Right atrium auricular region (tissue), 2 donors: ENCODE results near the gene SNHG17. TPM values are rescaled to one million over a fixed set of nuclear protein-coding genes. Genes with fewer than 3 reads are reported as not detected.

Source experiments
- DNase-seq: peaks from one replicate; pipeline ENCODE4 v3.0.0-alpha.2; 2019; ENCODE audit warnings: low spot score
- H3K27ac ChIP-seq, 2 donors: fragments of 200-600 bp; sonication (generic); 1 replicate in 1 of 2; 2 replicates in 1 of 2; pipeline ENCODE4 v1.5.1; 2016 to 2019
- H3K27me3 ChIP-seq, 2 donors: fragments of 200-600 bp; sonication (generic); one replicate each; pipeline versions ENCODE4 v1.5.1 to v1.6.0; 2017 to 2019
- H3K36me3 ChIP-seq: fragments of 200-600 bp; sonication (generic); one replicate; pipeline ENCODE4 v1.5.1; 2016
- H3K4me1 ChIP-seq, 2 donors: fragments of 200-600 bp; sonication (generic); one replicate each; pipeline versions ENCODE4 v1.5.1 to v1.6.0; 2017 to 2019
- H3K4me3 ChIP-seq, 2 donors: fragments of 200-600 bp; sonication (generic); 1 replicate in 1 of 2; 2 replicates in 1 of 2; pipeline ENCODE4 v1.5.1; 2017 to 2019; ENCODE audit warnings: mild to moderate bottlenecking in 1 of 2, moderate library complexity in 1 of 2
- H3K9me3 ChIP-seq, 2 donors: fragments of 200-600 bp; sonication (generic); one replicate each; pipeline ENCODE4 v1.5.1; 2019
- CTCF ChIP-seq, 2 donors: fragments of 200-600 bp; sonication (generic); IDR thresholded peaks; one replicate each; pipeline ENCODE4 v1.5.1; 2019; ENCODE audit warnings: antibody characterized with exemption in 2 of 2
- total RNA-seq, 2 donors: library from RNA; depleted of rRNA; stranded (reverse); fragments of >200 nt; gene quantifications; one replicate each; pipeline ENCODE4 v1.1.0, GENCODE V29; 2016

The SNHG17 gene
- total RNA-seq, 2 donors from 2014 or later: 5.3 to 10.6 TPM

- DNase-seq: no peak
- Histone ChIP-seq H3K9me3 (no peaks in the 10 kb centered on the region), H3K4me3 (no peak overlapping the region), H3K27ac (peak overlapping the region in 1 of 2 donors; percentile 6), H3K36me3 (no peaks in the 10 kb centered on the region), H3K4me1 (no peaks in the 10 kb centered on the region), H3K27me3 (no peaks in the 10 kb centered on the region)
- TF ChIP-seq CTCF (IDR thresholded peaks at IDR 0.05): no peak
These were observed 40.0 kb downstream of the SNHG17 start for GRCh38 chr20:38395165-38395564.

GRCh38 chr20:38393259-38393658 is 41.9 kb downstream of the SNHG17 start:
- DNase-seq: no peak
- no peaks in the 10 kb centered on the region for H3K36me3 ChIP-seq

GRCh38 chr20:38392356-38392755 is 42.8 kb downstream of the SNHG17 start:
- Histone ChIP-seq H3K27me3 (no peaks in the 10 kb centered on the region), H3K4me3 (no peak overlapping the region), H3K4me1 (no peaks in the 10 kb centered on the region), H3K27ac (no peak overlapping the region), H3K9me3 (no peaks in the 10 kb centered on the region), H3K36me3 (no peaks in the 10 kb centered on the region)
- TF ChIP-seq CTCF (IDR thresholded peaks at IDR 0.05): no peak
- no peak for DNase-seq

More at GRCh38 chr20:38393259-38393658, 41.9 kb downstream of the SNHG17 start:
- H3K27me3 ChIP-seq: no peaks in the 10 kb centered on the region
- no peaks in the 10 kb centered on the region for H3K4me1 ChIP-seq
- no peak overlapping the region for H3K4me3 ChIP-seq
- no peak overlapping the region for H3K27ac ChIP-seq
- TF ChIP-seq CTCF (IDR thresholded peaks at IDR 0.05): no peak
- no peaks in the 10 kb centered on the region for H3K9me3 ChIP-seq

- Histone ChIP-seq H3K4me3 (no peak overlapping the region), H3K9me3 (no peaks in the 10 kb centered on the region), H3K4me1 (no peaks in the 10 kb centered on the region), H3K27me3 (no peaks in the 10 kb centered on the region), H3K27ac (no peak overlapping the region), H3K36me3 (no peaks in the 10 kb centered on the region)
- no peak for DNase-seq
- no peak for TF ChIP-seq CTCF (IDR thresholded peaks at IDR 0.05)
These were observed 47.2 kb downstream of the SNHG17 start for GRCh38 chr20:38387953-38388352.

- no peak for TF ChIP-seq CTCF (IDR thresholded peaks at IDR 0.05)
- Histone ChIP-seq H3K4me3 (no peak overlapping the region), H3K4me1 (no peaks in the 10 kb centered on the region), H3K9me3 (no peaks in the 10 kb centered on the region), H3K27me3 (no peaks in the 10 kb centered on the region), H3K27ac (no peak overlapping the region), H3K36me3 (no peaks in the 10 kb centered on the region)
- DNase-seq: no peak
These were observed 48.3 kb downstream of the SNHG17 start for GRCh38 chr20:38386851-38387250.

GRCh38 chr20:38386004-38386403 is 49.1 kb downstream of the SNHG17 start:
- no peak for TF ChIP-seq CTCF (IDR thresholded peaks at IDR 0.05)
- Histone ChIP-seq H3K9me3 (no peaks in the 10 kb centered on the region), H3K27me3 (no peaks in the 10 kb centered on the region), H3K4me3 (no peak overlapping the region), H3K27ac (no peak overlapping the region), H3K36me3 (no peaks in the 10 kb centered on the region), H3K4me1 (no peaks in the 10 kb centered on the region)
- no peak for DNase-seq
